Activated CD4-positive, alpha-beta T cell treated with anti-CD3 and anti-CD28 coated beads, Interleukin-2, amount 50 U/mL, for 24 hours (primary cell): ENCODE results near the gene KY.

Experiments
- DNase-seq, 2 donors: peaks; one replicate each; pipeline ENCODE4 v3.0.0-alpha.2; 2020; ENCODE audit warnings: low read depth in 1 of 2, low spot score in 1 of 2

The KY gene, protein sequence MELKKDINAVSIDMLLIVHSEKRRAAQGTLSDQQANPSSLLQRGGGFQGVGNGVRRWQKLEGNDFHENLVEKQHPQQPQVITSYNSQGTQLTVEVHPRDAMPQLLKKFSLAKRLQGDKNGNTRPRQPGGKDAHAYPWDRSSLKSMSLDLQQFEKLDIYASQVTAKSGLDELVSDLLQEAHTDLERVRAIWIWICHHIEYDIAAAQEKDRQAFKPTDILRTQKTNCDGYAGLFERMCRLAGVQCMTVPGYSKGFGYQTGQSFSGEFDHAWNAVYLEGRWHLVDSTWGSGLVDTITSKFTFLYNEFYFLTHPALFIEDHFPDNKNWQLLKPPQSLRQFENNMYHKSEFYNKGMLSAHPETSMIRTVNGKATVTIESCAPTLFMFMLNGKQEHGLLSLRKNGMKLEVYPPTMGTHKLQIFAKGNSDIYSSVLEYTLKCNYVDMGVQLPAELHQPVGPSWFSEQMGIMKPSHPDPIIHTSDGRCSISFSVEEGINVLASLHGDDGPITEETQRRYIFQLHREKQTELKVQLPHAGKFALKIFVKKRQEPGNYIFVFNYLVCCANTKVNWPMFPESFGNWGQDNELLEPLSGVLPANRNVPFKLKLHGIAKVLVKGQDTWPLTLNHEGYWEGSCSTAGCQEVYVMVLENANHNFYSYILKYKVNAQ

DNA sequence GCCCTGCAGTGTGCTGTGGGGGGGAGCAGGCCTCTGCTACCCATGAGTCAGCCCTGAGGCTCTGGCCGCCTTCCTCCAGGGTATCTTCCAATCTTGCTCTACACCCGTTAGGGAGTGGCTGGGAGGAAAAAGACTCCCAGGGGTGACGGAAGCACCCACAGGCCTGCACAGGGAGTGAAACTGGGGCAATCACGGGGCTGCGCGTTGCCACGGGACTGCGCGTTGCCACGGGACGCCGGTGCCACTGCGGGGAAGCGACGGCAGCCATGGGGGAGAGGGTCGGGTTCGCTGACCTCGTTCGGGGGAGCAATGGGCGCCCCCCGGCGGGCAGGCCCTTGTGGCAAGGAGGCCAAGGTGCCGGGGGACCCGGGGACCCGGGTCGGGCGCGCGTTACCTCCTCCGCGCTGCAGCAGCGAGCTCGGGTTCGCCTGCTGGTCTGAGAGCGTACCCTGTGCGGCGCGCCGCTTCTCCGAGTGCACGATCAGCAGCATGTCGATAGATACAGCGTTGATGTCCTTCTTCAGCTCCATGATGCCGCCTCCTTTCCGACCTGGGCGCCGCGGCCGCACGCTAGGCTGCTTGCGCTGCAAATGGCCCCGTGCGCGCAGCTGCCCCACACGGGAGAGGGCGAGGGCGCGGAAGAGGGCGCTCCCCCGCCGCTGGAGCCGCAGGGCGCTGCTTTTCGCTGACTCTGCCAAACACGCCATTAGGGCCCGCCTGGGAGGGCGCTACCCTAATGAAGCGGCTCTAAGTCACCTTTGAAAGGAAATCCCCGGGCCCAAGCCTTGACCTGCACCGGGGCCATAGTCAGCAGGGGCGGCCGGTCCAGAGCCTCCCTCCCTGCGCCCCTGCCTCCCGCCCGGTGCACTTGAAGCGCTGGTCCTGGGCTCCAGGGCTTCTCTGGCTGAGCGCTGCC, at the start of gene KY:
KY (minus strand) TSS at position 592 of the 916 bp plus-strand sequence; CDS start at position 530, 62 bp downstream.
- no peak for DNase-seq

GRCh38 chr3:134699721-134700120, 48.9 kb upstream of the KY start:
- no peak for DNase-seq

DNA sequence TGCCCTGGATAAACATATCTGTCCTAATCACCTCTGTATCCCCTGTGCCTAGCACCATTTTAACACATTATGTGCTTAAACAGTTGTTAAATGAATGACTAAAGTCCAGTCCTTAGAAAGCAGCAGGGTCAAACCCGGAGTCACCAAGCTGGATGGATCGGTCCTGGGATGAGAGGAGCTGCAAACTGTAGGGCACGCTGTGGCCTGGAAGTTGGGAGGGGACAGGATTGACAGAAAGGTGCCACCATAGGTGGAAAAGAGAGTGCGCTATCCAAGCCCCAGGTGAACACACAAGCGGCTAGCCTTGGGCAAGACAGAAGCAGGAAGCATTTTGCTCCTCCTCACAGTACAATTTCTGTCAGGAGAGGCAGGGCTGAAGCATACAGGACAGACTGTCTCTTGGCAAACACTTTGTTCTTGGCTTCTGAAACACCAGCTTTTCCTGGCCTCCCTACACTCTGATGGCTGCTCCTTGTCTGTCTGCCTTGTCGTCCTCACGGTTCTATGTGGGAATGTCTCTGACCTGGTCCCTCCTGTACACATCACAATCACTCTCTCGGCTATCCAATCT, 48.4 kb upstream of the KY start:
- DNase-seq, result no peak

DNA sequence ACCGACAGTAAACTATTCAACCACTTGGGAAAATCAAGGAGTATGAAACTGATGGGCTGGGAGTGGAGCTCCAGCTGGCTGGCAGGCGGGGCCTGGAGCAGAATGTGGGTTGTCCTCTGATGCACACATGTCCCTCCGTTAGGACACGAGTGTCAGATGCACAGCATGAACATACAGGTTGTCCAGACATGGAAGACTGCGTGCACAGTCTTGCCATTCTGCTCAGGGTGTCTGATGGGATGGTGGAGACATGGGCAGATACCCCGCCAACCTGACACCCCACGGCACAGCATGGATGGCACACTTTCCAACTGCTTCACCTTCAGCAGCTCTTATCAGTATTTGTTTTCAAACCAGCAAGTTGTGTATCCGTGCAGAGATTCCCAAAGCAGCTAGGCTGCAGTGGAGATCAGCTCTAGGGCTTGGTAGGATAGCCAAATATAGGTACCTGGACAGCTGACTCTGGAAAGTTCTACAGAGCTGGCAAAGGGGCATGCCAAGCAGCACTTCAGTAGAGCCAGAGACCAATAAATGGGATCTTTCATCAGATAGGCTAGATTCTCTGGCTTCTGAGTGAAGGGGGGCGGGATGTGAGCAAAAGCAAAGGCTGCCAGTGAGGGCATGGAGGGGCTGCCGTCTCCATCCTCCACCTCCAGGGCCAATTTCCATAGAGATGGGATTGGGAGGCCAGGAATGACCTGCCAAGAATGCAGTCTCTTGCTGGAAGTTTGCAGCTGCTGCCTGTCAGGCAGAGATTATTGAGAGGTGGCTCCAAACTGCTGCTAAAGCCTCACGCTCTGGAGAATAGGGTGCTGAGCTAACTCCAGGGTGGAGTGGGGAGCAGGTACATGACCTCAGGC, 47.2 kb upstream of the KY start:
- DNase-seq, result no peak

DNA sequence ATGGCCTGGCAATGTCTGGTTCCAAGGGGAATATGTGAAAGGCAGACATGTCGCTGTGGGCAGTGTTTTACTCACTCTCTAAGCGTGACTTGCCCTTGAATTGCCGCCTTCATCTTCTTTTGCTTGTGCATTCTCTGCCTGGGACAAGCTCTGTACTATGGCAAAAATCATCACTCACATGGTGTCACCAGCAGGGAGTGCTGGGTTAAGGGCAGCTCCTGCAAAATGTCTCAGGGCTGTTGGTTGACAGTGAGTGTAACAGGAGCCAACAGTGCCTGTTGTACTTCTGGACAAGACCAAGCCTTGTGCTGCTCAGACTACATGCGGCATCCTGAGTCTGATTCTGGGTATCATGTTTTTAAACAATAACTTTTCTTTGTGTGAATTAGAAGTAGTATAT, 45.3 kb upstream of the KY start:
- DNase-seq, result no peak

GRCh38 chr3:134694946-134695543, 44.2 kb upstream of the KY start:
- no peak for DNase-seq

GRCh38 chr3:134694466-134694865, 43.6 kb upstream of the KY start:
- DNase-seq, result no peak

GRCh38 chr3:134693804-134694203, 43.0 kb upstream of the KY start:
- no peak for DNase-seq

GRCh38 chr3:134693226-134693625, 42.4 kb upstream of the KY start:
- no peak for DNase-seq

- no peak for DNase-seq
Measured at GRCh38 chr3:134690226-134690625, 39.4 kb upstream of the KY start.

DNA sequence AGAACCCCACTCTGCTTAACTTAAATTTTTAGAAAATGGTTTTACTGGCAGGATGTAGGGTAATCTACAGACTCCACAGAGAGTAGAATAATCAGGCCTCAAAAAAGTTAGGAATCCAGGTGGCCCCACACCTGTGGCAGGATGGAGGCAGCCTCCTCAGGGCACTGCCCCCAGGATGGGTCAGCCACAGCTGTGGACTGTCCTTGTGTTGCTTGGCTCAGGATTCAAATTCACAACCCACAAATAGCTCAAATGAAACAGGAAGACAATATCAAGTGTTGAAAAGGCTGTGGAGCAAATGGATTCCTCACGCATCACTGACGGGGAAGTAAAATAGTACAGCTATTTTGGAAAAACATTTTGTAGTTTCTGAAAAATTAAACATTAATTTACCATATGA, 36.8 kb upstream of the KY start:
- no peak for DNase-seq

DNA sequence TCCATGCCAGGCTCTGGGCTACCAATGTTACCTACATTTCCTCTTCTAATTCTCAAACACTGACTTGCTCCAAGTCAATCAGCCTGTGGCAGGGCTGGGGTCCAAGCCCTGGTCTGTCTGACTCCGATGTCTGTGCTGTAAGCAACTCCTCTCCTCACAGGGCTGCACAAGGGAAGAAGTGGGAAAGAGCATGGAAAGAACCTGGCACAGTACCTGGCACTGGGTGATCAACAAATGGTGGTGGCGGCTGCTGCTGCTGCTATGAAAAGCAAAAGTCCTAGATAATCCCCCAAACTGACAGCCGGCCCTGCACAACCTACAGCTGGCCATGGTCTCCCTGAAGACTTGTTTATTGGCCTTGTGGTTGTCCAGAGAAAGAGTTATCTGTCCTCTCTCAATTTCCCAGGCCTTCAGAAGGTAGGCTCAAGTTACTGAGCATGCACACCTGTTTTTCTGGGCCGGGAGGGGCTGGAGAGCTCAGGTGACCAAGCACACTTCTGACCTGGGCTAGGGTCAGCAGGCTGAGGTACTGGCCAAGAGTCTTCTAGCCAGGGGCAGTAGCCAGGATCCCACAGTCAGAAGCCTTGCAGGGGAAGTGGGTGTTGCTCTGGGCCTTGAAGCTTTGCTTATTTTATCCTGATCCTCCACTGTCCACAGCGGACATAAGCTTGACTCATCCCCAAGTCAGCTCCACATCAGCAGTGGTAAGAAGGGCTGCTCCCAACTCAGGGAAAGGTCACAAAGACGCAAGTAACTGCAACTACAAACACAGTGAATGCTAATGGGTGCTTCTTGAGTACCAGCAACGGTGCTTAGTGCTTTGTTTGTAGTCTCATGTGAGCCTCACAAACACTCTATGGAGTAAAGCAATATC, 35.3 kb upstream of the KY start:
- no peak for DNase-seq

GRCh38 chr3:134682196-134682880, 31.5 kb upstream of the KY start:
- no peak for DNase-seq

GRCh38 chr3:134681522-134681900, 30.7 kb upstream of the KY start:
- no peak for DNase-seq

GRCh38 chr3:134680796-134681521, 30.1 kb upstream of the KY start:
- no peak for DNase-seq

GRCh38 chr3:134677987-134678308, 27.1 kb upstream of the KY start:
- DNase-seq, result no peak

DNA sequence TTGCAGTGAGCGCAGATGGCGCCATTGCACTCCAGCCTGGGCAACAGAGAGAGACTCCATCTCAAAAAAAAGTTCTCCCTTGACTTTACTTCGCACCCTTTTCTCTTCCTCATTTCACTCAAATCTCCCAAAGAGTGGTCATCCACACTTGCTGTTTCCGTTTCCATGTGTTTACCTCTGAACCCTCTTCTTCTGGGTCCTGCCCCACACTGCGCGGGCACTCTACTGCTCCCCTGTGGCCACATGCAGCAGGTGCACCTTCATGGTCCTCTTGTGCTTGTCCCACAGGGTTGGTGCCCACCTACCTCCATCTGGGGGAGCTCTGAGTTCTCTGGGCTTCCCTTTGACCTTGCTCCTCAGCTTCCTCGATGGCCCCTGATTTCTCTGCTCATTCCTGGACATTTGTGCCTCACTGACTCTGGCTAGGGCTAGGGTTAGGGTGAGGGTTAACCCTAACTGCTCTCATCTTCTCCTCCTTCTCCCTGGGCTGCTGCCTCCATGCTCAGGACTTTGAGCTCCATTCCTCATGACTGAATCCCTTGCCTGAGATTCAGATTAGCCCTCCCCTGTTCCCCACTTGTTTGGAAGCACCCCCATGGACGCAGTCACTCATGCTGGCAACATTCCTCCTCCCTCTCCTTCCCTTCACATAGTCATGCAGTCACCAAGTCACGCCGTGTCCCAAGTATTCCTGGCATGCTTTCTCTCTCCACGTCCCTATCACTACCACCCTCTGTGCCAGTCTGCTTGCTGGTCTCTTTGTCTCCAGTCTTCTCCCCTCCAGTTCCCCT, 26.6 kb upstream of the KY start:
- DNase-seq, result no peak
